HepG2 (cell line): ENCODE data around the gene PTPRD. TPM values are rescaled to one million over a fixed set of nuclear protein-coding genes. Genes with fewer than 3 reads are reported as not detected.

Experiments used
- ATAC-seq: fragments of 200-7000 bp; cut with Tn5 transposase; 3 replicates; pipeline ENCODE4 v1.9.1; 2020; ENCODE audit warnings: mild to moderate bottlenecking, moderate library complexity
- BruUV-seq: library from RNA; stranded (reverse); fragments of 400-500 nt; replicated peaks from 2 replicates; lab custom pipeline; 2021; lab: Mats Ljungman, UMichigan
- CTCF ChIA-PET: fragments of 300-600 bp; formaldehyde crosslinking; extraction: SDS; loops from one replicate; lab custom pipeline; 2021; ENCODE audit warnings: low total read pairs, inconsistent platforms, low intra/inter-chr PET ratio; lab: Yijun Ruan, JAX
- POLR2A ChIA-PET: fragments of 350-600 bp; sonication (Branson Sonifier 250); formaldehyde crosslinking; loops from one replicate; lab custom pipeline; 2020; ENCODE audit warnings: antibody characterized with exemption, inconsistent platforms; lab: Yijun Ruan, JAX
- DNase-seq: peaks from one replicate; pipeline ENCODE4 v3.0.0-alpha.2; 2015; ENCODE audit warnings: low spot score
- FAIRE-seq: peaks from 3 replicates; lab custom pipeline; 2011; peaks lifted over from hg19 to GRCh38; lab: Jason Lieb, UNC
- H2AFZ ChIP-seq: one replicate; pipeline ENCODE4 v1.6.1; 2011; ENCODE audit warnings: low read length, inconsistent platforms
- H3K27ac ChIP-seq: fragments of 300-600 bp; 3 replicates; pipeline ENCODE4 v1.8.0; 2011; ENCODE audit warnings: mixed run types, mild to moderate bottlenecking, mixed read lengths, low read length, inconsistent platforms; ENCODE audit not compliant: insufficient read depth; ENCODE audit errors: extremely low read length
- H3K27me3 ChIP-seq, 2 experiments: fragments of 200-600 bp in 1 of 2; 2 replicates in 1 of 2; 3 replicates in 1 of 2; pipeline versions ENCODE4 v1.6.0 to v1.8.0; 2011; ENCODE audit warnings: low read length in 2 of 2, mild to moderate bottlenecking in 2 of 2, moderate library complexity in 2 of 2, inconsistent platforms in 1 of 2; ENCODE audit not compliant: insufficient read depth in 2 of 2, control insufficient read depth in 1 of 2
- H3K36me3 ChIP-seq, 2 experiments: fragments of 200-600 bp in 1 of 2; replicated peaks in 1 of 2; 2 replicates in 1 of 2; 3 replicates in 1 of 2; pipeline versions ENCODE4 v1.5.1 to v1.8.0; 2011; ENCODE audit warnings: low read length in 2 of 2, inconsistent platforms in 1 of 2; ENCODE audit not compliant: insufficient read depth in 2 of 2, control insufficient read depth in 1 of 2
- H3K4me1 ChIP-seq: 2 replicates; pipeline ENCODE4 v1.5.1; 2012; ENCODE audit warnings: low read length, inconsistent platforms; ENCODE audit not compliant: insufficient read depth
- H3K4me2 ChIP-seq: 2 replicates; pipeline ENCODE4 v1.6.0; 2011; ENCODE audit warnings: low read depth, low read length, inconsistent platforms
- H3K4me3 ChIP-seq, 3 experiments: fragments of 200-600 bp in 1 of 3; sonication (generic), shearing (Covaris generic) in 1 of 3; replicated peaks in 1 of 3; 2 replicates each; pipeline ENCODE4 v1.5.1; 2011 to 2016; ENCODE audit warnings: low read length in 3 of 3, inconsistent platforms in 2 of 3, low read depth in 2 of 3, mild to moderate bottlenecking in 2 of 3, control low read depth in 1 of 3, mixed read lengths in 1 of 3; ENCODE audit not compliant: insufficient read depth in 1 of 3
- H3K79me2 ChIP-seq: one replicate; pipeline ENCODE4 v1.6.1; 2011; ENCODE audit warnings: low read length, inconsistent platforms; ENCODE audit not compliant: insufficient read depth
- H3K9ac ChIP-seq: 2 replicates; pipeline ENCODE4 v1.6.0; 2011; ENCODE audit warnings: mild to moderate bottlenecking, low read depth, low read length, inconsistent platforms; ENCODE audit not compliant: insufficient read depth
- H3K9me3 ChIP-seq: 2 replicates; pipeline ENCODE4 v1.5.1; 2012; ENCODE audit warnings: mild to moderate bottlenecking, low read length
- H4K20me1 ChIP-seq: 2 replicates; pipeline ENCODE4 v1.6.0; 2011; ENCODE audit warnings: inconsistent platforms, mild to moderate bottlenecking, low read length, moderate library complexity; ENCODE audit not compliant: insufficient read depth
- CEBPZ ChIP-seq: IDR thresholded peaks from 2 replicates; pipeline ENCODE4 v1.6.1; 2012; ENCODE audit warnings: low read length, improper control_type of control experiment
- CREBL2 ChIP-seq: sonication (generic); formaldehyde crosslinking; IDR thresholded peaks from 2 replicates; pipeline ENCODE4 v1.8.1; 2023; ENCODE audit warnings: missing genetic modification reagents, mild to moderate bottlenecking, borderline replicate concordance
- KDM6A ChIP-seq: IDR thresholded peaks from 2 replicates; pipeline ENCODE4 v1.6.1; 2016; ENCODE audit warnings: low read depth
- MAZ ChIP-seq, 2 experiments: sonication (generic) in 1 of 2; formaldehyde crosslinking in 1 of 2; IDR thresholded peaks; 2 replicates each; pipeline versions ENCODE4 v1.5.0 to v1.6.1; 2012 to 2020; ENCODE audit warnings: low read depth in 2 of 2, mild to moderate bottlenecking in 2 of 2, borderline replicate concordance in 1 of 2, improper control_type of control experiment in 1 of 2, low read length in 1 of 2, missing genetic modification reagents in 1 of 2, moderate library complexity in 1 of 2
- MZF1 ChIP-seq: sonication (generic); formaldehyde crosslinking; IDR thresholded peaks from 2 replicates; pipeline ENCODE4 v1.8.1; 2023; ENCODE audit warnings: mild to moderate bottlenecking, missing genetic modification reagents, borderline replicate concordance
- PAXIP1 ChIP-seq: sonication (generic); formaldehyde crosslinking; conservative IDR thresholded peaks from 2 replicates; pipeline ENCODE4 v1.4.0; 2020; ENCODE audit warnings: mild to moderate bottlenecking, missing genetic modification reagents, moderate library complexity
- RFXANK ChIP-seq: IDR thresholded peaks from 2 replicates; pipeline ENCODE4 v1.6.1; 2016
- RFXAP ChIP-seq: sonication (generic); formaldehyde crosslinking; IDR thresholded peaks from 2 replicates; pipeline ENCODE4 v1.4.0; 2020; ENCODE audit warnings: missing genetic modification reagents, borderline replicate concordance
- TGIF2 ChIP-seq: IDR thresholded peaks from 2 replicates; pipeline ENCODE4 v1.6.1; 2016; ENCODE audit warnings: control low read depth, missing compliant biosample characterization
- ZBTB26 ChIP-seq: IDR thresholded peaks from 2 replicates; pipeline ENCODE4 v1.6.1; 2016; ENCODE audit warnings: missing compliant biosample characterization, missing genetic modification reagents, borderline replicate concordance
- ZFY ChIP-seq: sonication (generic); formaldehyde crosslinking; IDR thresholded peaks from 2 replicates; pipeline ENCODE4 v1.4.0; 2020; ENCODE audit warnings: missing genetic modification reagents
- ZIK1 ChIP-seq: sonication (generic); formaldehyde crosslinking; IDR thresholded peaks from 2 replicates; pipeline ENCODE4 v1.5.0; 2020; ENCODE audit warnings: mild to moderate bottlenecking, low read depth, missing genetic modification reagents, borderline replicate concordance
- ZNF296 ChIP-seq: sonication (generic); formaldehyde crosslinking; conservative IDR thresholded peaks from 2 replicates; pipeline ENCODE4 v1.5.0; 2020; ENCODE audit warnings: mild to moderate bottlenecking, missing genetic modification reagents
- ZNF501 ChIP-seq: sonication (generic); formaldehyde crosslinking; IDR thresholded peaks from 2 replicates; pipeline ENCODE4 v1.5.1; 2020; ENCODE audit warnings: mild to moderate bottlenecking, moderate library complexity, missing genetic modification reagents
- in situ Hi-C: cut with HindIII; loops from 2 replicates; pipeline ENCODE4 v1.10.0; 2017; ENCODE audit warnings: low pct_unique_long_range_greater_than_20kb; ENCODE audit not compliant: extremely low pct_ligation_motif_present
- intact Hi-C: fragments of 100-400 bp; cut with micrococcal nuclease; formaldehyde crosslinking; loops from one replicate; pipeline ENCODE4 v1.10.0; 2022; ENCODE audit not compliant: unreplicated experiment
- polyA plus RNA-seq, 8 experiments: library from polyadenylated mRNA; depleted of rRNA in 3 of 8; stranded (reverse) in 7 of 8; unstranded in 1 of 8; fragments of >200 nt; fragmentation: Illumina TruSeq in 4 of 8; extraction: Trizol in 4 of 8; gene quantifications; 2 replicates each; pipeline versions ENCODE4 v1.2.1 to v1.2.3, GENCODE V29; 2011 to 2016; ENCODE audit warnings: low read depth in 4 of 8, missing spikeins in 1 of 8, mixed read lengths in 1 of 8; ENCODE audit not compliant: insufficient read depth in 1 of 8
- total RNA-seq, 5 experiments: library from RNA; depleted of rRNA; stranded (reverse); fragments of >200 nt; fragmentation: Illumina TruSeq; extraction: Trizol; gene quantifications; 2 replicates each; pipeline ENCODE4 v1.2.3, GENCODE V29; 2016; ENCODE audit warnings: low read depth in 1 of 5

The PTPRD gene
- total and polyA plus RNA-seq, 2 of the 13 experiments (the other 11 are each of a cell fraction or from before 2014, with no cell fraction given) = 0.05 TPM; not detected in 1

GRCh38 chr9:8821910-8822666, 1790.7 kb downstream of the PTPRD start (continued):
- TF ChIP-seq MAZ (IDR thresholded peaks at IDR 0.05; ENCODE audit: borderline replicate concordance, low read depth, low read length) = no peak
- no peak for TF ChIP-seq MAZ (CRISPR knock-in tag; IDR thresholded peaks at IDR 0.05; ENCODE audit: low read depth)

- intact Hi-C loops (no loop called here), in situ Hi-C loops (no loop called here)
- CTCF ChIA-PET = no interaction called here
- Histone ChIP-seq H3K4me1 (peaks cover 3% of the 10 kb centered on the region; the same call in 1 of the 2 replicates), H3K4me3 (no peak overlapping the region), H3K9ac (no peak overlapping the region), H3K4me2 (no peak overlapping the region), H3K36me3 (no peaks in the 10 kb centered on the region), H3K27me3 (no peaks in the 10 kb centered on the region), H3K9me3 (no peaks in the 10 kb centered on the region), H2AFZ (no peak overlapping the region), H3K79me2 (no peaks in the 10 kb centered on the region), H3K27ac (no peak overlapping the region), H4K20me1 (no peaks in the 10 kb centered on the region)
- BruUV-seq = no TSS peak
- DNase-seq = no peak
- POLR2A ChIA-PET = no interaction called here
- FAIRE-seq = no peak
- ATAC-seq = no peak
- TF ChIP-seq CEBPZ = no peak
- no peak for TF ChIP-seq PAXIP1 (CRISPR knock-in tag)
- no peak for TF ChIP-seq KDM6A (CRISPR knock-in tag)
- no peak for TF ChIP-seq RFXAP (CRISPR knock-in tag)
- TF ChIP-seq ZBTB26 (CRISPR knock-in tag) = no peak
- TF ChIP-seq ZNF501 = no peak
- TF ChIP-seq ZIK1 = no peak
- no peak for TF ChIP-seq CREBL2 (CRISPR knock-in tag)
- no peak for TF ChIP-seq ZFY
- no peak for TF ChIP-seq TGIF2 (CRISPR knock-in tag)
- TF ChIP-seq MZF1 (CRISPR knock-in tag) = no peak
- no peak for TF ChIP-seq ZNF296 (CRISPR knock-in tag)
- no peak for TF ChIP-seq RFXANK (CRISPR knock-in tag)
Observed at GRCh38 chr9:8817335-8817734, 1795.5 kb downstream of the PTPRD start.
